BLaER1 (cell line): ENCODE measurements around the gene LIFR.
A peak's percentile ranks its signal among the peaks of the same experiment; 100 is the strongest.

Source experiments
- H3K27ac ChIP-seq: shearing (Covaris generic); formaldehyde crosslinking; 2 replicates; pipeline ENCODE4 v1.8.1; 2022
- H3K27me3 ChIP-seq: shearing (Covaris generic); formaldehyde crosslinking; 2 replicates; pipeline ENCODE4 v1.8.1; 2022
- H3K36me3 ChIP-seq: shearing (Covaris generic); formaldehyde crosslinking; 2 replicates; pipeline ENCODE4 v1.8.1; 2022
- H3K4me1 ChIP-seq: shearing (Covaris generic); formaldehyde crosslinking; 2 replicates; pipeline ENCODE4 v1.8.1; 2022
- H3K4me2 ChIP-seq: shearing (Covaris generic); formaldehyde crosslinking; 2 replicates; pipeline ENCODE4 v1.8.1; 2022
- H3K4me3 ChIP-seq: shearing (Covaris generic); formaldehyde crosslinking; 2 replicates; pipeline ENCODE4 v1.8.1; 2022
- H3K9ac ChIP-seq: shearing (Covaris generic); formaldehyde crosslinking; 2 replicates; pipeline ENCODE4 v1.8.1; 2022
- H3K9me3 ChIP-seq: shearing (Covaris generic); formaldehyde crosslinking; 2 replicates; pipeline ENCODE4 v1.8.1; 2022
- H4K20me1 ChIP-seq: shearing (Covaris generic); formaldehyde crosslinking; 2 replicates; pipeline ENCODE4 v1.8.1; 2022
- Cebpa-rat ChIP-seq: shearing (Covaris generic); IDR thresholded peaks from 2 replicates; pipeline ENCODE4 v1.8.1; 2022

The LIFR gene

DNA sequence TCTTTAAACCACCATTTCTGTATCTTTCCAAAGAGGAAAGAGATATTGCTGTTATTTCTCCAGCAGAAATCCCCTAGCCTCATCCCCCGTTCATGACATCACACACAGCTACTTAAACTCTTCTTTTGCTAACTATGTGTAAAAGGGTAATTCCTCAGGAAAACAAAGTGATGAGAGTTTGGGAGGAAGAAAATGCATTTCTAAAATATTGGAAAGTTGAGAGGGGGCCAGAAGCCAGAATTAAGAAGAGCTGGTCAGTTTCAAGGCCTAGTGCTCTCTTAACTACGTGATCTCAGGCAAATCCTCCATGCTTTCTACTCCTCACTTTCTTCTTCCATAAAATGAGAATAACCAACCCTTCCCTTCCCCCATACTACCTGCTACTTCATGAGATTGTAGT, 109.4 kb downstream of the LIFR start:
- TF ChIP-seq Cebpa-rat = no peak
- peaks cover 43% of the 10 kb centered on the region for H3K4me1 ChIP-seq
- no peak overlapping the region for H3K4me2 ChIP-seq
- H3K4me3 ChIP-seq = no peak overlapping the region
- H3K9ac ChIP-seq = no peak overlapping the region
- H3K36me3 ChIP-seq = no peaks in the 10 kb centered on the region
- no peaks in the 10 kb centered on the region for H3K9me3 ChIP-seq
- peaks cover 1% of the 10 kb centered on the region; the same call in 1 of the 2 replicates for H3K27me3 ChIP-seq
- no peak overlapping the region for H3K27ac ChIP-seq
- H4K20me1 ChIP-seq = no peaks in the 10 kb centered on the region

DNA sequence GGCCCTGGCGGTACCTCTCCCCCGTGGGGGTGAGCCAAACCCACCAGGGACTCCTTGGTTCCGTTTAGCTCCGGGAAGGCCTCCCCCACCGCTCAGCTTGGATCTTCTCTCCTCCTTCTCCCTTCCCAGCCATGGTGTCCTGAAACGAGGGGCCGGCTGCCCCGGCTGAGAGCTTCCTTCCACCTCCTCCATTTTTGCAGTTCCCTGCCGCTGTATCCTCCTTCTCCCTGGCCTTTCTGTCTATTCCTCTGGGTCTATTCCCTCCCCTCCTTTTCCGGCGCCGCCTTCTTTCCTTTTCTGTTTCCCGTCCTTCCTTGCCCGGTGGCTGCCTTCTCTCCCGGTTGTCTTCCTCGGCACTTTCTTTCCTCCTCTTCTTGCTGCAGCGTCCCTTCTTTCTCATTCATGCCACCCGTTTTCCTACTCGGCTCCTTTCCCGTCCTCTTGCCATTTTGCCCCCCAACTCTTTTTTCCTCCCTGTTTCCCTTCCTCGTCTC, 110.4 kb downstream of the LIFR start:
- no peak for TF ChIP-seq Cebpa-rat
- no peaks in the 10 kb centered on the region for H3K36me3 ChIP-seq

DNA sequence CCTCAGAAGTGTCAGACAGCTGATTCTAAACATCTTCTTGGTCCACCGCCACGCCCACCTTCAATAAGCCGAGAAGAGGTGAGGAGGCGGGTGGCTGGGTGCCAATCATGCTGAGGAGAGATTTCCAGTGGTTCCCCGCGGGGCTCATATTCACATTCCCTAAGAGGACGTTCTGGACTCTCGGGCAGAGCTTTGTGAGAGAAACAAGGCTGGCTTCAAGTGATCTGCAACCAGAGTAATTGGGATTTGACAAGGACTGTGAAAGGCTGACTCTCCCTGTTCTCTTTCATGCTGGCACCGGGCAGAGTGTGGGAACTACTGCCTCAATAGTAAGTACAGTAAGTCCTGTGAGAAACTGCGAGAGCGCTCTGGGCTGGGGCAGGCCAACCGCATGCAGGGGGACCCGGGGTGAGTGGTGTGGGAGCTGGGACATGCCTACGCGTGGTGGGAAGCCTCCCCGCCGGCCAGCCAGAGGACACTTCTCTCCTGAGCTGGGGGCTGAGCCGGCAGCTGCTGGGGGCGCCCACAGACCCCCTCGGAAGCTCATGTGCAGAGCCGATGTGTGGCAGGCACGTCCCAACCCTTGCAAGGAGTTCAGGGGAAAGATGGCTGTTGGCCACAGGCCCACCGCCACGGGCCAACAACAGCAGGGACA, 110.9 kb downstream of the LIFR start:
- H3K4me1 ChIP-seq = peaks cover 27% of the 10 kb centered on the region
- H3K4me2 ChIP-seq = no peak overlapping the region
- H3K9ac ChIP-seq = no peak overlapping the region
- H3K36me3 ChIP-seq = no peaks in the 10 kb centered on the region
- no peaks in the 10 kb centered on the region for H3K27me3 ChIP-seq
- no peak overlapping the region for H3K27ac ChIP-seq
- TF ChIP-seq Cebpa-rat = no peak
- H3K9me3 ChIP-seq = no peaks in the 10 kb centered on the region
- H4K20me1 ChIP-seq = no peaks in the 10 kb centered on the region
- no peak overlapping the region for H3K4me3 ChIP-seq

More for the DNA sequence above, 110.4 kb downstream of the LIFR start:
- no peak overlapping the region for H3K9ac ChIP-seq
- H3K27me3 ChIP-seq = no peaks in the 10 kb centered on the region
- no peaks in the 10 kb centered on the region for H4K20me1 ChIP-seq
- no peaks in the 10 kb centered on the region for H3K9me3 ChIP-seq
- no peak overlapping the region for H3K27ac ChIP-seq
- peaks cover 33% of the 10 kb centered on the region for H3K4me1 ChIP-seq
- no peak overlapping the region for H3K4me3 ChIP-seq
- no peak overlapping the region for H3K4me2 ChIP-seq

DNA sequence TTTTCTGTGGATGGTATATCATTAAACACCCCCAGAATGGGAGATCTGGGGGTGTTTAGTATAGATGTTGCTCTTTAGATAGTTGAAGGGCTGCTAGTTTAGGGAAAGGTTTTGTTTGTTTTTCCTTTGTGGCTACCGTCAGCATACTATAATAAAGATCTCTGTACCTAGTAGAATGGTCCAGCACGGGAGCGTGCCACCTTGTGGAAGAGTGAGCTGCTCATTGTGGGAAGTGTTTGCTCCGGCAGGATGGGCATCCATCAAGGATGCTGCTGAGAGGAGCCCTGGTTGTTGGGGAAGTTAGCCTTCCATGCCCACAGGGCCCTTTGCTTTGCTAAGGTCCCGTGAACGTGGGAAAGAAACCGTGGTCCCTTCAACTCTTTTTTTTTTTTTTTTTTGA, 113.1 kb downstream of the LIFR start:
- Histone ChIP-seq H4K20me1 (no peaks in the 10 kb centered on the region), H3K4me3 (no peak overlapping the region), H3K36me3 (no peaks in the 10 kb centered on the region), H3K9ac (no peak overlapping the region), H3K27ac (no peak overlapping the region), H3K27me3 (no peaks in the 10 kb centered on the region), H3K9me3 (no peaks in the 10 kb centered on the region), H3K4me1 (peaks cover 7% of the 10 kb centered on the region), H3K4me2 (no peak overlapping the region)
- no peak for TF ChIP-seq Cebpa-rat

DNA sequence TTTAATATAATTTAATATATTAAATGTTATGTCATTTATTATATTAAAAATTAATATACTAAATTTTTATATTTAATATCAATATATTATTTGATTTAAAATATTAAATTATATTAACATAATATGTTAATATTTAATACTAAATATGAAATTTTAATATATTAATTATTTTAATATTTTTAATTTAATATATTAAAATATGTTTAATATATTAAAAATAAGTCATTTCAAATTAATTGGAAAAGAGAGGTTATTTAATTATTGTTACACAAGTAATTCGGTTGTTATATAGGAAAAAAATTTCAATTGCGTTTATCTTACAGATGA, 114.2 kb downstream of the LIFR start:
- TF ChIP-seq Cebpa-rat = no peak
- H3K27me3 ChIP-seq = no peaks in the 10 kb centered on the region

DNA sequence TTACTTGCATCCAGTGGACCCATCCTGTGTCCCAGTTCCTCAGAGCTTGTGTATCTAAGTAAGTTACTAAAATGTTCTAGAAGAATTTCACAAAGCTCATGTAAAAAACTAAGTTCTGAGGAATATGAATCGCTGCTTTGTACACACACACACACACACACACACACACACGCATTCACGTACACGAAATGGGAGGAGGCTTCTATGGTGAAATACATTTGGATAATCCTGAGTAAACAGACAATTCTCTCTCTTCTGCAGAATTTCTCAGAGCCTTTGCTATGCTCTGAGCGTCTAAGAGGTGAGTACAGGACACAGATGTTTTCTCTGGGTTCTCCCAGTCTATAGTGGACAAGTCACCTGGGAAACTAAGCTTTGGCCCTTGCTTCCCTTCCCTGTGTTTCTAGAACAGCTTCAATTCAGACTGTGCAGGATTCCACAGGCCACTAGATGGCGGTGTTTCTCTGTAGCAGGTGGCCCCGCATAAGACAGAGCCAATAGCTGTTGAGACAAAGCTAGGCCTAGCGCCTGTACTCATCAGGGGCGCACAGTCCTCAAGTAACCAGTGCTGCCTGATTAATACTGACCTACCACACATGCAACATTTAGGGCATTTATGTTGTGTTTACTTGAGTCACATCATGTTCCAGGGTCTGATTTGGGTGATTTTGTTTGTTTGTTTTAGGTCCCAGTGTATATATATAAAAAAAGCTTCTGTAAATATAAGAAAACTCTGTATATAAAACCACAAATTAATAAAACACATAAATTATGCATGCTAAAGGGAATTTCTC, 114.8 kb downstream of the LIFR start:
- Histone ChIP-seq H3K27me3 (no peaks in the 10 kb centered on the region), H3K4me1 (peaks cover 6% of the 10 kb centered on the region; the same call in 1 of the 2 replicates), H3K27ac (no peak overlapping the region), H3K4me3 (no peak overlapping the region), H4K20me1 (no peaks in the 10 kb centered on the region), H3K9ac (no peak overlapping the region), H3K4me2 (no peak overlapping the region), H3K9me3 (no peaks in the 10 kb centered on the region), H3K36me3 (no peaks in the 10 kb centered on the region)
- no peak for TF ChIP-seq Cebpa-rat

More for the DNA sequence above, 114.2 kb downstream of the LIFR start:
- H3K27ac ChIP-seq = no peak overlapping the region
- no peaks in the 10 kb centered on the region for H3K9me3 ChIP-seq
- no peak overlapping the region for H3K4me3 ChIP-seq
- H4K20me1 ChIP-seq = no peaks in the 10 kb centered on the region
- H3K4me2 ChIP-seq = no peak overlapping the region
- peaks cover under 1% of the 10 kb centered on the region; the same call in 1 of the 2 replicates for H3K4me1 ChIP-seq
- no peak overlapping the region for H3K9ac ChIP-seq
- no peaks in the 10 kb centered on the region for H3K36me3 ChIP-seq

DNA sequence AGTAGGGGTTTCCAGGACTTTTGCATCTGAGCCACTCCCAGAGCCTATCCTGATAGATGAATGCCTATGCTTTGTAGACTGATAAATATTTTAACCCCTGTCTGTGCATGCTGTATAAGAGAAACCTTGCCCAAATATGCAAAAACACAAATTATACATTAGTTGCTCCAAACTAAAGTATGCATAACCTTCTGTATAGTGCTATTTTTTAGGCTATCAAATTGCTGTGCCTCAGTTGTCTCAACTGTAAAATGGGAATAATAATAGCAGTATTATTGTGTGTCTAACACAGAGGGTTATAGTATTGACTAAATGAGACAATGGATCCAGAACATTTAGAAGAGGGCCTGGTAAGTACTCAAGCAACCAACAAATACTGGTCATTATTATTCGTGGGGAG, 117.7 kb downstream of the LIFR start:
- H3K4me3 ChIP-seq = no peak overlapping the region
- H3K27me3 ChIP-seq = no peaks in the 10 kb centered on the region
- H3K4me2 ChIP-seq = no peak overlapping the region
- TF ChIP-seq Cebpa-rat = no peak
- no peak overlapping the region for H3K27ac ChIP-seq
- no peaks in the 10 kb centered on the region for H3K9me3 ChIP-seq
- no peak overlapping the region for H3K9ac ChIP-seq
- H4K20me1 ChIP-seq = no peaks in the 10 kb centered on the region
- H3K4me1 ChIP-seq = peaks cover 26% of the 10 kb centered on the region
- H3K36me3 ChIP-seq = no peaks in the 10 kb centered on the region

DNA sequence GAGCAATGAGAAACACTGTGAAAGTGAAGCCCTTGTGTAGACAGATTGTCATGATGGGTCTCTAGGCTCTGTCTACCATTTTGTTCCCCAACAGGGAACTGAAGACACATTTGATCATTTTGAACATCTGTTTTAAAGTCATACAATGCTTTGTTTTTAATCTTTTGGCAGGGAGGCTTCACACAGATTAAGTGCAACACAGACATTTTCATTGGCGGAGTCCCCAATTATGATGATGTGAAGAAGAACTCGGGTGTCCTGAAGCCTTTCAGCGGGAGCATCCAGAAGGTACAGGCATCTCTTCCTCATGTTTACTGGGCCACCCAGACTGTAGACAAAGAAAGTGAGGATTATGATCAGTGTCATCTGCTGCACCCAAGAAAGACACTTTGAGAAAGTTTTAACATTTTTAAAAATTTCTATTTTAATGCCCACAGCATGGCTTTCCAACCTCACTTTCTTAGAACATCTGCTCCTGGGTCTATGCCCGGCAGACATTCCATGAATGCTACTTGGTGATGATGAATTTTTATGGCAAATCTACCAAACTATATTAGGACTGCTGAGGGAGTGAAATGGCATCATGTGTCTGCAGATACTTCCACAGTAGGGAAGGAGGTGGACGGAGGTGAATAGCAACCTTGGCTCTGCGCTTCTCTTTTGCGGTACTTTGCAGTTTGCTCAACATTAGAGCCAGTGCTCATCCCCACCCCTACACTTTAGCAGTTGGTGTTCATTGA, 121.3 kb downstream of the LIFR start:
- H3K27me3 ChIP-seq = no peaks in the 10 kb centered on the region
- H3K9me3 ChIP-seq = no peaks in the 10 kb centered on the region
- no peak overlapping the region for H3K9ac ChIP-seq
- H3K27ac ChIP-seq = no peak overlapping the region
- H3K36me3 ChIP-seq = no peaks in the 10 kb centered on the region
- no peaks in the 10 kb centered on the region for H4K20me1 ChIP-seq
- peaks cover 50% of the 10 kb centered on the region for H3K4me1 ChIP-seq
- TF ChIP-seq Cebpa-rat = no peak
- no peak overlapping the region for H3K4me3 ChIP-seq
- no peak overlapping the region; the same call in 1 of the 2 replicates for H3K4me2 ChIP-seq

DNA sequence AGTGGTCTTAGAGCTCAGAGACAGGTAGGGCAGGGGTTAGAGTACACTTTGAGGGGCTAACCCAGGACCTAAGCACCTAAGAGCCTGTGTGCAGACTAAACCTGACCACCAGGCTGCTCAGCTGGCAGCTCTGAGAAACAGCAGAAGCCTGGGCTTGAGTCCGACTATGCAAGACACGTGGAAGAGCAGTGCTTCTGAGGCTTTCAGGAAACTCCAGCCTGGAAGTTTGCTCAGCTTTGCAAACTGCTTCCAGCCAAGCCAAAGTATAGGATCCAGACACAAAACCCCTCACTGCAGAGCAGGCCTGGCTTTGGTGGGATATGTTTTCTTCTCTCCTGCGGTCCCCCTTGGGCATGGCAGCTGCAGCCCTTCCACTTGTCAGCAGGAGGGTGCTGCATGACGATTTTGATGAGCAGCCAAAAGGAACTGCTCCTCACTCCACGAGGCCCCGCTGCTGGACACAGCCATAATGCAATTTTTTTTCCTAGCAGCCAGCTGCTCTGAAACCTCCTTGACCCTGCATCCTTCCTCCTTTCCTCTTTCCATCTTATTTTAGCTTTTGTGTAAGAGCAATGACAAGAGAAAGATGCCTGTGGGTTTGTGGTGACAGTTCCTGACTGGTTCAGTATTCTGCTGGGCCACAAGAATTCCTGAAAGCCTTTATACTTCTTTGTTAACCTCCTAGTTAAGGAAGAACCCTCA, 123.1 kb downstream of the LIFR start:
- Histone ChIP-seq H3K36me3 (no peaks in the 10 kb centered on the region), H3K9me3 (no peaks in the 10 kb centered on the region), H3K4me1 (peaks cover 67% of the 10 kb centered on the region), H4K20me1 (no peaks in the 10 kb centered on the region), H3K27ac (no peak overlapping the region), H3K27me3 (no peaks in the 10 kb centered on the region), H3K4me3 (no peak overlapping the region), H3K4me2 (peak overlapping the region; percentile 55), H3K9ac (no peak overlapping the region; the same call in 1 of the 2 replicates)
- no peak for TF ChIP-seq Cebpa-rat
